T-helper 1 cell treated with Interleukin-12 subunit alpha and Interleukin-12 subunit beta and Interleukin-4 antibody, amounts not matched to agents 30 μg/mL and 1 μg/mL, for 36 hours (primary cell): ENCODE data around the gene FLRT2.

Experiments
- H3K27ac Mint-ChIP-seq: one replicate; pipeline ENCODE4 v1.8.0; 2021; ENCODE audit warnings: mild to moderate bottlenecking, mixed read lengths
- H3K27me3 Mint-ChIP-seq: one replicate; pipeline ENCODE4 v1.8.0; 2021; ENCODE audit warnings: low read depth, mixed read lengths
- H3K36me3 Mint-ChIP-seq: one replicate; pipeline ENCODE4 v1.8.0; 2021; ENCODE audit warnings: low read depth, mixed read lengths
- H3K4me1 Mint-ChIP-seq: one replicate; pipeline ENCODE4 v1.8.0; 2021; ENCODE audit warnings: low read depth, mixed read lengths
- H3K4me3 Mint-ChIP-seq: one replicate; pipeline ENCODE4 v1.8.0; 2021; ENCODE audit warnings: mild to moderate bottlenecking, moderate library complexity, mixed read lengths
- H3K9me3 Mint-ChIP-seq: one replicate; pipeline ENCODE4 v1.8.0; 2021; ENCODE audit warnings: mixed read lengths

FLRT2 gene

DNA sequence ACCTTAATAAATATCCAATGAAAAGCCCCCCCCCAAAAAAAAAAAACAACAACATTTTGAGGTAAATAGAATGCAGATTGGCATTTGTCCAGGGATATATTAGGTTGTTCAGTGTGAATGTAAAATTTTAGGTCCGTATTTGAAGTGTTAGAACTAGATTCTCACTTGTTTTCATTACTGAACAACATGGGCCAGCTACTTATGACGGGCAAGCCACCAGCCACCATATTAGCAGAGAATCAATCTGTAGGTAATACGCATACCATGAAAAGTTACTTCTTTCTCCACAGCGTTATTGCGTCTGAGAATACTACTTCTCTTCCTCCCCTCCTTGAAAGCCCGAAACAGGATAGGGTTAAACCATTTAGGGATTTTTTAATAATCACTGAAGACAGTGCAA, 5.4 kb downstream of the FLRT2 start:
- Mint-ChIP-seq H3K9me3 (no peaks in the 10 kb centered on the region), H3K36me3 (no peaks in the 10 kb centered on the region), H3K4me1 (peaks cover 6% of the 10 kb centered on the region), H3K4me3 (no peak overlapping the region), H3K27ac (no peak overlapping the region), H3K27me3 (peaks cover 56% of the 10 kb centered on the region)

DNA sequence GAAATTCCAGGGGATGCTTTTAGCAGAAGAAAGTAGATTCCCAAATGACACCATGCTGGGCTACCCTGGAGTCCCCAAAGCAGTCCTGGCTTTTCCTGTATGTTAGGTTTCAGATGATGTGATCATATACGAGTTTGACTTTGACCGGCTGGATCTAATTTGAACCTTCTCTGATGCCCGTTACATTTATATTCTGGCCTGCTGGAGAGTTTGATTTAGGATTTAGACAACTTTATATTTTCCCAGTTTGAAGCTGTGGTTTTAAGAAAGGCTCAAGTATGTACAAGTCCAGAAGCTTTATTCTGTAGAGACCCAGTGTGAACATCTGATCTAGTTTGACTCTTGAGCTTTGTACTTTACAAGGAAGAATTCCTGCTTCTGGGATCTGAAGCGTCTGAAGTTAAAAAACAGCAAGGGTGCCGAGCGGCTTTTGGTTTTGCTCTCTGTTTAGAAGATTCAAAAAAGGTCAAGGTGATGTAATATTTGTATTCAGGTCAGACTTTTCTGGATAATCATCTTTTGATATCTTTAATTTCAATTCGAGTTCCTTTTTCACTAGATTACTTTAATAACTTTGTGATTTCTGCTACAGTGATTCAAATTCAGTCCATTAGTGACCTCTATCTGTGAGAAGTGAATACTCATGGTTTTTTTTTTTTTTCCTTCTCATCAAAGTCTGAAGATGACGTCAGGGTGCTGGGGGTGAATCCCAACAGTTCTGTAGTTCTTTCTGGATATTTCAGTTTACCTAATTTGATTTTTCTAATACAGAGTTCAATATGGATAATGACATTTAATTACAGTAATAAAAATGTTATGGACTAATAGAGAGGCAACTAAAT, 6.3 kb downstream of the FLRT2 start:
- Mint-ChIP-seq H3K27me3 (peaks cover 47% of the 10 kb centered on the region), H3K4me3 (no peak overlapping the region), H3K36me3 (no peaks in the 10 kb centered on the region), H3K9me3 (no peaks in the 10 kb centered on the region), H3K4me1 (peaks cover 5% of the 10 kb centered on the region), H3K27ac (no peak overlapping the region)

DNA sequence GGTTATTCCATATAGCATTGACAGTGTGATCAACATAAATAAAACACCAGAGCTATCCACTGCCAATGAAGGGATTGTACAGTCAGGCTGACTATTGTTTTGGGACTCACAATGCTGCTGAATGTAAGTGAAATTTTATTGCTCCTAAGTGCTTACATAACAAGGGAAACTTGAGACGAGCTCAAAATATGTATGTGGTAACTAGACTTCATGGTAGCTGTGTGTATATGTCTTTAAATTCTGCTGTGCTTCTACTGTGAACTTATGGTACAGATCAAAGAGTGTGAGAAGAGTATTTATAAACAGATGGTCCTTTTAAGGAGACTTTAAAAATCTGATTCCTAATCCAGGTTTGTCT, 6.9 kb downstream of the FLRT2 start:
- Mint-ChIP-seq H3K9me3 (no peaks in the 10 kb centered on the region), H3K27me3 (peaks cover 41% of the 10 kb centered on the region), H3K36me3 (no peaks in the 10 kb centered on the region), H3K4me3 (no peak overlapping the region), H3K27ac (no peak overlapping the region), H3K4me1 (peaks cover 3% of the 10 kb centered on the region)

DNA sequence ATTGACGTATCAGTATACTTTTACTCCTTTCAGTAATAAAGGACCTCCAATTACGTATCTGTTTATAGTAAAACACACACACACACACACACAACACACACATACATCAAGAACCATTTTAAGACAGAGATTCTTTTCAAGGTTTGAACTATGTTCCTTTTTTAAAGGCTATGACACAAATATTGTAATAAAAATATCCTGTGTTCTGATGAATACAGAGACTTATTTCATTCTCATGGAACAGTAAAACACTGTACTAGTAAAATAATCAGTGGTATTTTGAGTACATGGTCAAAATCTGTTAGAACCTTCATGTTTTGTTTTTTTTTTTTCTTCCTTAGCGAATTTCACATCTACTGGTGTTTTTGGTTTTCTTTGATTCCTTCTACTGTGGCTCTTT, 7.6 kb downstream of the FLRT2 start:
- no peaks in the 10 kb centered on the region for H3K9me3 Mint-ChIP-seq
- no peaks in the 10 kb centered on the region for H3K36me3 Mint-ChIP-seq
- no peaks in the 10 kb centered on the region for H3K4me1 Mint-ChIP-seq
- H3K27me3 Mint-ChIP-seq = peaks cover 34% of the 10 kb centered on the region
- no peak overlapping the region for H3K4me3 Mint-ChIP-seq
- no peak overlapping the region for H3K27ac Mint-ChIP-seq

DNA sequence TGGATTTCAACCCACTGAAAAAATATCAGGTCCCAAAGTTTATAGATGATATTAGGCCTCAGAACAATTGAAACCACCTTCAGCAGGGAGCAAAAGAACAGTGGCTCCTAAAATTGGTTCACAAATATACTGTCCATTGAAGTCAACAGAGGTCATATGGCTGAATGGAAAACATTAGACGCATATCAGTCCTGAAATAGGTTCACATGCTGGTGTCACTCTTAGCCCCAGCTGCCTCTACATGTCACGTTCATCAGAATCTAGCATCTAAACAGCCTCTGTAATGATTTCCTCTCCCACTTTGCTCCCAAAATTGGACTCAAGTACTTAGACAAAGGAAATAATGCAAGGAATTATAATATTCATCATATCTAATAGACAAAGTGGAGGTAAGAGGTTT, 8.7 kb downstream of the FLRT2 start:
- H3K27me3 Mint-ChIP-seq = peaks cover 29% of the 10 kb centered on the region
- H3K4me1 Mint-ChIP-seq = no peaks in the 10 kb centered on the region
- H3K36me3 Mint-ChIP-seq = no peaks in the 10 kb centered on the region
- H3K4me3 Mint-ChIP-seq = no peak overlapping the region
- H3K27ac Mint-ChIP-seq = no peak overlapping the region
- H3K9me3 Mint-ChIP-seq = no peaks in the 10 kb centered on the region

DNA sequence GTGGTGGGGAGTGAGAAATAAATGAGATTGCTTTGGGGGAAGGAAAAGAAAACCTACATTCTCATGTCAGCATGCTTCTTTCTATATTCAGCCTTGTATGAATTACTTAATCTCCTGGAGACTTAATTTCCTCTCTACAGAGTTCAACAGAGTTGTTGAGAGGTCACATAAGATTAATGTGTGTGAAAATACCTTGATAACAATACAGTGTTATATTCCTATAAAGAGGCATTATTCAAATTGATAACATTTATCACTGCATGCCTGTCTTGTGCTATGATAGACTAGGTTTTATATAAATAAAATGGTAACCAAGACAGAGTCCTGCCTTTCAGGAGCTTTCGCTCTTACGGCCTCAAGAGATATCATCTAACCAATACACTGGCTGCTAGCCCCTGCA, 9.6 kb downstream of the FLRT2 start:
- no peaks in the 10 kb centered on the region for H3K9me3 Mint-ChIP-seq
- H3K36me3 Mint-ChIP-seq = no peaks in the 10 kb centered on the region
- H3K4me1 Mint-ChIP-seq = no peaks in the 10 kb centered on the region
- no peak overlapping the region for H3K4me3 Mint-ChIP-seq
- peaks cover 21% of the 10 kb centered on the region for H3K27me3 Mint-ChIP-seq
- H3K27ac Mint-ChIP-seq = no peak overlapping the region

DNA sequence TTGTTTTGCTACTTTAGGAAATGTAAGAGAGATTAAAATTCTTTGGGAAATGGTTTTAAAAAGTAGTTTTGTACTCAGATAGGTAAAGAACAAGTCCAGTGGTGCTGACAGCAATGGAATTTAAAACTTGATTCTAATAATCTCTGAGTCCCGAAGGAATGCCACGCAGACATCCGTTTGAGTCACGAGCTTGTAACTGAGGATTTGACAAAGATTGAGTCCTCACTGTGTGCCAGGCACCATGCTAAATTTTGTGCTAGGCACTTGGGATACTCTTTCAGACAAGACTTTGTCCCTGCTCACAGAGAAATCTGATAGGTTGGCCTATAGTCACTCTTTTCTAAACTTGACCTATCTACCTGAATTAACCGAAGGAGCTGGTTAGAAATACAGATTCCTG, 12.7 kb downstream of the FLRT2 start:
- no peaks in the 10 kb centered on the region for H3K36me3 Mint-ChIP-seq
- no peak overlapping the region for H3K4me3 Mint-ChIP-seq
- H3K27ac Mint-ChIP-seq = no peak overlapping the region
- no peaks in the 10 kb centered on the region for H3K4me1 Mint-ChIP-seq
- no peaks in the 10 kb centered on the region for H3K9me3 Mint-ChIP-seq
- no peaks in the 10 kb centered on the region for H3K27me3 Mint-ChIP-seq

DNA sequence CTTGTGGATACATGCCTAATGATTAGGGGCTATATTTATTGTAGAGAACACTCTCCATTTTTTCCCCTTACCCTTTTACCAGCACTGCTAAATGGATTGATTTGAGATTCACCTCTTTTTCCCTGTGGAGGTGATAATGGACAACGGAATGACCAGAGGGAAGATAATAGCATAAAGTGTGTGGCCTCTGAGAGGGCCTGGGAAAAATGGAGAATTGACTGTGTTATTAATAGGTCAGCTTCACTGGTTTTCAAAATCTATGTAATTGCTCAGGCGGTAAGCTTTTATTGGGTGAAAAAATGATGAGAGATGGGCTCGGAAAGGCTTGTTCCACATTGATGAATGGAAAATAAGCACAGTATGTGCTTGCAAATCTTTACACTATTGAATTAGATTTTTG, 15.8 kb downstream of the FLRT2 start:
- Mint-ChIP-seq H3K27me3 (no peaks in the 10 kb centered on the region), H3K4me1 (no peaks in the 10 kb centered on the region), H3K4me3 (no peak overlapping the region), H3K36me3 (no peaks in the 10 kb centered on the region), H3K27ac (no peak overlapping the region), H3K9me3 (no peaks in the 10 kb centered on the region)

DNA sequence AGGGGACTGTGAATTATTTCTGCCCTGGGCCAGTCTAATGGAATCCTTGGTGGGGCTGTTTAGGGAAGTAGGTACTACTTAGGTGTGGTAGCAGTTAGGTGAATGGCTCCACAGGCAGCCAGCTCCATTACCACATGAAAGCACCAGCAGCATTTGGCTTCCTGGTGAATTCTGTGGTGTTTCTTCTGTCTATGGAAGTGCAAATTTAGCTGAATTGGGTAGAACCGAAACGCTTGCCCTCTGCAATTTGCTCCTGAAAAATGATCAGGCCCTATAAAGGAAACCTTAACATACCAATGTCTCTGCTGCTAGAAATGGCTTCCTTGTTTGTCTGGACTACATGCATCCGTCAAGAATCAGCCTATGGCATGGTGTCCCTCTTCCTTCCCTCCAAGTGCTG, 16.4 kb downstream of the FLRT2 start:
- no peaks in the 10 kb centered on the region for H3K27me3 Mint-ChIP-seq
- no peaks in the 10 kb centered on the region for H3K36me3 Mint-ChIP-seq

DNA sequence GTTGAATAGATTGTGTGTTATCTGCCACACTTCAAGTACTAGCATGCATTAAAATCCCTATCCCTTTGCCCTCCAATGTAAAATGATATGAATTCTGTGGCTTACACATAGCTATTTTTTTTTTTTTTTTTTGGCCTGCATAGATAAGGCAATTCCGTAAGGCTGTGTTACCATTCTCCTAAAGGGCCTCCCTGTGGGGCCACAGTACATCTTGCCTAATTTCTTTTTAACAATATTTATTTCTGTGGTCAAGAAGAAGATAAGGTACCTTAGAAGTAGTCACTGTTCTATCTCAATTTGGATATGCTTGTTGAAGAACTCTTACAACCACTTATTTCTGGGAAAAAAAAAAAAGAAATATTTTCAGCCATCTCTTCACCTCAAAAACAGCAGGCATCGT, 19.8 kb downstream of the FLRT2 start:
- H3K4me3 Mint-ChIP-seq = no peak overlapping the region
- H3K27me3 Mint-ChIP-seq = no peaks in the 10 kb centered on the region
- H3K4me1 Mint-ChIP-seq = no peaks in the 10 kb centered on the region
- H3K36me3 Mint-ChIP-seq = no peaks in the 10 kb centered on the region
- H3K9me3 Mint-ChIP-seq = no peaks in the 10 kb centered on the region
- H3K27ac Mint-ChIP-seq = no peak overlapping the region

More for the DNA sequence above, 16.4 kb downstream of the FLRT2 start:
- no peak overlapping the region for H3K27ac Mint-ChIP-seq
- no peak overlapping the region for H3K4me3 Mint-ChIP-seq
- H3K4me1 Mint-ChIP-seq = no peaks in the 10 kb centered on the region
- H3K9me3 Mint-ChIP-seq = no peaks in the 10 kb centered on the region

DNA sequence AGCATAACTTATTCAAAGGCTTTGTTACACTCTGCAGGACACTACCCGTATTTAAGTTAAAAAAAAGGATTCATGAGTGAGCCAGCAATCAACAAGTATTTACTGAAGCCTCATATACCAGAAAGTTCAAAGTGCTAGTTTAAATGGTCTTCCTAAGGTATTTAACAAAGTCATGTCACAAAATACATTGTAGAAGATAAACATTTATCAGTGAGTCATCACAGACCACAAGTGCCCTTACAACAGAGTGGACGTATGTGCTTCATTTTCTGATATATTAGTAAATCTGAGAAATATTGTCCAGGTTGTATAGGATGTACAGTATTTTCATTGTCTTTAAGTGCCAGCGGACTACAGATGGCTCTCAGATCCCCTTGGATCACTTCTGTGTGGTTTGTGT, 24.2 kb downstream of the FLRT2 start:
- peaks cover 5% of the 10 kb centered on the region for H3K9me3 Mint-ChIP-seq
- no peak overlapping the region for H3K4me3 Mint-ChIP-seq
- H3K36me3 Mint-ChIP-seq = no peaks in the 10 kb centered on the region
- no peak overlapping the region for H3K27ac Mint-ChIP-seq
- H3K4me1 Mint-ChIP-seq = no peaks in the 10 kb centered on the region
- H3K27me3 Mint-ChIP-seq = no peaks in the 10 kb centered on the region

DNA sequence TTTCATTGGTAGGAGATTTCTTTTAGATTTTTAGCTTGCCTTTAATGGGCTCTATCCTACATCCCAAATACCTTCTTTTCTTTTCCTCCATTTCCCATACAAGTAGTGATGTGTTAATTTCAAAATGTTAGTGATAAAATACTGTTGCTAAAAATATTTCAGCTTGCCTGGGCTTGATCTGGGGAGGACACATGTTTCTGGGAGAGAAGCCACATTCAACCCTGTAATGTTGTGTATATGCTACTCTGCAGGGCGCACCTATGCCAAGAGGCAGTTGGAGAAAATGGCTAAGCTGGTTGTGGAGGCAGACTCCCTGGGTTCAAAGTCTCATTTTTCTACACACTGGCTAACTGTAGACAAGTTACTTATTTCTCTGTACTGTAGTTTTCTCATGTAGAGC, 26.3 kb downstream of the FLRT2 start:
- Mint-ChIP-seq H3K27me3 (no peaks in the 10 kb centered on the region), H3K4me3 (no peak overlapping the region), H3K36me3 (no peaks in the 10 kb centered on the region), H3K9me3 (peaks cover 5% of the 10 kb centered on the region), H3K27ac (no peak overlapping the region), H3K4me1 (no peaks in the 10 kb centered on the region)

DNA sequence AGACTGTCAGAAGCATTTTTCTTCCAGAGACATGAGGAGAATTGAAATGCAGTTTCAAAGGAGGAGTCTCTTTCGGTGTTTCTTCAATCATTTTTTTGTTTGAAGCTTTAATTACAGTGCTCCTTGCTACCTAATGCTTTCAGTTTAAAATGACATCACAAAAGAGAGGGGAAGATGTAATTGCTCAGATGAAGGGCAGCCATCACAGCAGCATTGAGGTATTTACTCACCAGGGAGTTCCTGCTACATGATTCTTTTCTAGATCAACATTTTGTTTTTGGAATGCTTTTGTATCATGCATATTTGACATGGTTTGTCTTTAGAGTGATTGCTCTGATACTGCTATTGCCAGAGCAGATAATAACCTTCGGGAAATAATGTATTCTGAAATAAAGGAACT, 28.6 kb downstream of the FLRT2 start:
- no peaks in the 10 kb centered on the region for H3K4me1 Mint-ChIP-seq

DNA sequence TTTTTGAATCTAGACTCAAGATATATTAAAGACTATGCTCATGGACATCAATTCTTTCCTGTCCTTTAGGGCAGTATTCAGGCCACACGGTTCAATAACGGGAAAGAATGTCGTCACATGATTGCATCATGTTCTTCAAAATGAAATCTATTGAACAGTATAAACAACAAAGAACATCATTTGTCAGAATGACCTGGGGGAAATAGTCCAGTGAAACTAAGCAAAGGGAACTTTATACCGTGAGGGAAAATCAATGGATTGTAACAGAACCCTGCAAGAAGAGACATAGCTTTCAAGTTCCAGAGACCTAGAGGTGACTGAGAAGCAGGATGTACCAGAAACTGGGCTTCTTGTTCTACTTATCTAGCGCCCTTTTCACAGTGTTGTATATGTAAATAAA, 32.7 kb downstream of the FLRT2 start:
- no peak overlapping the region for H3K27ac Mint-ChIP-seq
- H3K4me3 Mint-ChIP-seq = no peak overlapping the region
- no peaks in the 10 kb centered on the region for H3K27me3 Mint-ChIP-seq

More for the DNA sequence above, 28.6 kb downstream of the FLRT2 start:
- Mint-ChIP-seq H3K4me3 (no peak overlapping the region), H3K36me3 (no peaks in the 10 kb centered on the region), H3K27ac (no peak overlapping the region), H3K9me3 (peaks cover 5% of the 10 kb centered on the region), H3K27me3 (no peaks in the 10 kb centered on the region)

DNA sequence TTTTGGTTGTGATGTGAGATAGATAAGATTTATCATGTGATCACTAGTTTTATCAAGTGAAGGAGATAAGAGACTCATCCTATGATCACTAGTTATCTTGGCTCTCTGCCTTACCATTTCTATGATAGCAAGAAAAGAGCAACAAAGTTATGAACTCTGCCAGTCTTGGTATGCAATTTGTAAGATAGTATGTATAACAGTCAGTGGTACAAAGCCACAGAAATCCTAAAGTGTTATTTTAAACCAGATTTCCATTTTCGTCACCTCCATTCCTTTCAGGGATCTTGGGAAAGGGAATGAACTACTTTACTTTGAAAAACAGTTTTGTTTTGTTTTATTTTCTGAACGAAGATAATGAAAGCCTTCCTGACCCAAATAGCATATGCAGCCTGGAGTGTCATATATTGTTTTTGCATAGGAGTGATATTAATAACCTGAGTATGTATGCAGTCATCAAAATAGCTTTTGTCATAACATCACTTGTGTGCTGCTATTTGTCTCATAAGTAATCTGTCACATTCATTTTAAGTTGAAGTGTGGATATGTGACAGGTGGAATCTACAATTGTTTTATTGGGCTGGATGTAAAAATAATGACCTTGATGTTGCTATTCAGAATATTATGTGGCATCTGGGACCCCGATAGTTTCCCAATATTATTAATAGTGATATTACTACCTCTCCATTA, 35.0 kb downstream of the FLRT2 start:
- Mint-ChIP-seq H3K27me3 (no peaks in the 10 kb centered on the region), H3K4me3 (no peak overlapping the region), H3K4me1 (no peaks in the 10 kb centered on the region), H3K36me3 (no peaks in the 10 kb centered on the region), H3K27ac (no peak overlapping the region), H3K9me3 (no peaks in the 10 kb centered on the region)

More for the DNA sequence above, 32.7 kb downstream of the FLRT2 start:
- H3K4me1 Mint-ChIP-seq = no peaks in the 10 kb centered on the region
- H3K9me3 Mint-ChIP-seq = no peaks in the 10 kb centered on the region
- H3K36me3 Mint-ChIP-seq = no peaks in the 10 kb centered on the region
